Nucleus accumbens (tissue), 56 donors: ENCODE data around the gene HDAC10.
A peak's percentile ranks its signal among the peaks of the same experiment; 100 is the strongest.

ENCODE experiments used
- DNase-seq, 56 donors: peaks; one replicate each; lab custom pipeline; 2025; lab: John Stamatoyannopoulos, UW

Gene HDAC10

GRCh38 chr22:50250555-50251476 is at the start of gene HDAC10:
HDAC10 (minus strand) TSS chr22:50251265; CDS start chr22:50251032, 233 bp downstream.
- DNase-seq: peak in 9 of 56 donors; percentile 24 to 58 (median 42)

- no peak for DNase-seq
These were observed 49.7 kb upstream of the HDAC10 start for GRCh38 chr22:50300620-50301257.

GRCh38 chr22:50299785-50300619 is 48.9 kb upstream of the HDAC10 start:
- DNase-seq: peak in 2 of 56 donors; percentile 9 to 44

GRCh38 chr22:50298937-50299784 is 48.1 kb upstream of the HDAC10 start:
- peak in 7 of 56 donors; percentile 20 to 32 (median 26) for DNase-seq

GRCh38 chr22:50298266-50298637 is 47.2 kb upstream of the HDAC10 start:
- DNase-seq: no peak

- DNase-seq: no peak
These were observed 46.6 kb upstream of the HDAC10 start for GRCh38 chr22:50297510-50298265.

GRCh38 chr22:50296658-50297490 is 45.8 kb upstream of the HDAC10 start:
- no peak for DNase-seq

- no peak for DNase-seq
These were observed 43.2 kb upstream of the HDAC10 start for GRCh38 chr22:50294319-50294656.

GRCh38 chr22:50293441-50294318 is 42.6 kb upstream of the HDAC10 start:
- DNase-seq: peak in 16 of 56 donors; percentile 16 to 72 (median 32)

- DNase-seq: peak in 2 of 56 donors; percentile 17 to 71
These were observed 41.8 kb upstream of the HDAC10 start for GRCh38 chr22:50292643-50293440.

GRCh38 chr22:50289942-50290630 is 39.0 kb upstream of the HDAC10 start:
- DNase-seq: no peak

- DNase-seq: no peak
These were observed 38.3 kb upstream of the HDAC10 start for GRCh38 chr22:50289151-50289941.

GRCh38 chr22:50287731-50288130 is 36.7 kb upstream of the HDAC10 start:
- DNase-seq: no peak

- no peak for DNase-seq
These were observed 35.7 kb upstream of the HDAC10 start for GRCh38 chr22:50286701-50287318.

GRCh38 chr22:50286275-50286674 is 35.2 kb upstream of the HDAC10 start:
- no peak for DNase-seq
